NCI-H2107 treated with DMSO at 0.1 percent for 48 hours (cell line): Measurements from ENCODE around the gene FBP1.
"Not testable (repeated sequence)": the region's sequence is repeated elsewhere in the genome, so short reads cannot be mapped to it uniquely, and the experiment has no call there.

Experiments
- DNase-seq: peaks from one replicate; lab custom pipeline; 2025; ENCODE audit not compliant: unreplicated experiment; lab: John Stamatoyannopoulos, UW

FBP1 gene

GRCh38 chr9:94622087-94622800 lies 17.1 kb downstream of the FBP1 start:
- no peak for DNase-seq

- DNase-seq: no peak
These were observed 20.3 kb downstream of the FBP1 start for GRCh38 chr9:94619026-94619425.

- DNase-seq: no peak
These were observed 26.3 kb downstream of the FBP1 start for GRCh38 chr9:94613003-94613402.

- DNase-seq: no peak
These were observed 27.2 kb downstream of the FBP1 start for GRCh38 chr9:94612071-94612470.

GRCh38 chr9:94611638-94612068 lies 27.7 kb downstream of the FBP1 start:
- DNase-seq: peak; percentile 46

GRCh38 chr9:94610181-94610606 lies 29.1 kb downstream of the FBP1 start:
- no peak for DNase-seq

DNA sequence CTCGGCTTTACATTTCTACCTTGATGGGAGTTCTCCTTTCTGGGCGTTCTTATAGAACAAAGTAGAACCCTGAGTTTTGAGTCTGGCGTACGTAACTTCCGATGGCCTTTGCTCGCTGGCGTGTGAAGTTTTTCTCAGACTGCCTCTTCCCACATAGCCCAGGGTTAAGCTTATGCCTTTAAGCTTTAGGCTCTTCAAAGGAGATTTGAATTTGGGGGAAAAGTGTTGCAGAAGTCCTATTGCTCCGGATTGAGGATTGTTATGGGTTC lies 32.0 kb downstream of the FBP1 start:
- DNase-seq: no peak

- DNase-seq: no peak
These were observed 32.5 kb downstream of the FBP1 start for GRCh38 chr9:94606646-94607422.

- peak; percentile 37 for DNase-seq
These were observed 35.8 kb downstream of the FBP1 start for GRCh38 chr9:94603259-94604160.

GRCh38 chr9:94602666-94603065 lies 36.7 kb downstream of the FBP1 start:
- no peak for DNase-seq

DNA sequence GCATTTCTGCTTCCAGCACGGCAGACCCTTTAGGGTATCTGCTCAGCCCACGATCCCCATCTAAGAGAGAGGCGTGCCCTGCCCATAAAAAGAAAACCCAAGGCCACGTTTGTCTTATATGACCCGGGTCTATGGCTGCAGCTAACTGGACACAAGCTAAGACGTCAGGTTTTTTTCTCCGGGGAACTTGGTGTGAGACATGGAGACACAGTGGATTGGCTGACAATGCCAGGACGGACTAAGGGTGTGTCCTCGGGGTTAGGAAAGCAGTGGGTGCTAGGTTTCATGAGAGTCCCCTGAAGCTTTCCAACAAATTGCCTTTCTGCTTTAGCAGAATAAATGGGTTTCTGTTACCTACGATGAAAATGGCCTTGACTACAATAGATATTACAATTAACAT lies 38.6 kb downstream of the FBP1 start:
- no peak for DNase-seq

GRCh38 chr9:94600258-94600657 lies 39.1 kb downstream of the FBP1 start:
- DNase-seq: no peak

DNA sequence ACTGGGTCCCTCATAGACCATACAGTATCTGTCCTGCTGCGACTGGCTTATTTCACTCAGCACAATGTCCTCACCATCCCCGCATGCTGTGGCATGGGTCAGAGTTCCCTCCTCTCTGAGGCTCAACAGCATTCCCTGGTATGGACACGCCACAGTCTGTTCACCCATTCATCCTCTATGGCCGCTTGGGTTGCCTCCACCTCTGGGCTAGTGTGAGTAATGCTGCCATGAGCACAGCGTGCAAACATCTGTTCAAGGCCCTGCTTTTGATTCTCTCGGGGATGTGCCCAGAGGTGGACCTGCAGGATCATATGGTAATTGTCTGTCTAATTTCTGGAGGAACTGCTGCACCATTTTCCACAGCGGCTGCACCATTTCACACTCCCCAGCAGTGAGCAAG lies 40.2 kb downstream of the FBP1 start:
- DNase-seq: no peak

DNA sequence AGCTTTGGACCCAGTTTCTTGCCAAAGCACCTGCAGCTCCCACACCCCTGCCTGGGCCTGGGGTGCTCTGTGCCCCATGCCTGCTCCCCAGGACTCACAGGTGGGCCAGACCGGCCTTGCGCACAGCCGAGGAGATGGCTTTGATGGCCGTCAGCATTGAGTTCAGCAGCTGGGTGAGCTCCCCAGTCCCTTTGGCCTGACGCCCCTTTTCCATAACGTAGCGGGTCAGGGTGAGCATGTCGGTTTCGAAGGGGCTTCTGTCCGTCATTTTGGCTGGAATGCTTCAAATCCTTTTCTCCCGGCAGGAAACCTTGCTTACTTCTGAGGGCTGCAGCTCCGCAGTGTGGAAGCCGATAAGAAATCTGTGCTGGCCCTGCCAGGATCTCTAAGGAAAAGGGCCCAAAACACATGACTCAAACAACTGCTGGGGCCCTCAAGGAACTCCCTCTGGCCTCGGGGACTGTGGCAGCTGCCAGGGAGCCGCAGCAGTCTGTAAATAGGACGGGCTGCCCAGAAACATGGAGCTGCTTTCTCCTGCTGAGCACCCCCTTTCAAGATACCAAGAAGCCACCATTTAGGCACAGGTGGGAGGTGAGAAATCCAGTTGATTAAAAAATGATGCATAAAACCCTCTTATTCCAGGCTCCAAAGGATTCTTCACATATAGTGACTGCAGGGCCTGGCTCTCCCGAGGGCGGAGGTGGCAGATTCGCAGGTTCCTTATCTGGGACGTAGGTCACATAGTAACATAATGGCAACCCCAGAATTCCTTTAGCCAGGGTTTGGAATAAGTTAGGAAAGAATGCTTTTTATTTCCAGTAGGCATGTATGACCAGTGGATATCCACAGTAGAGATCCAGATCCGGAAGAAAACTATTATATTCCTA lies 45.6 kb downstream of the FBP1 start, which contains the start of gene FBP2:
Gene FBP2 (minus strand): TSS at position 366 of the 887 bp plus-strand sequence. CDS start 98 bp downstream, at position 268.
- no peak for DNase-seq

DNA sequence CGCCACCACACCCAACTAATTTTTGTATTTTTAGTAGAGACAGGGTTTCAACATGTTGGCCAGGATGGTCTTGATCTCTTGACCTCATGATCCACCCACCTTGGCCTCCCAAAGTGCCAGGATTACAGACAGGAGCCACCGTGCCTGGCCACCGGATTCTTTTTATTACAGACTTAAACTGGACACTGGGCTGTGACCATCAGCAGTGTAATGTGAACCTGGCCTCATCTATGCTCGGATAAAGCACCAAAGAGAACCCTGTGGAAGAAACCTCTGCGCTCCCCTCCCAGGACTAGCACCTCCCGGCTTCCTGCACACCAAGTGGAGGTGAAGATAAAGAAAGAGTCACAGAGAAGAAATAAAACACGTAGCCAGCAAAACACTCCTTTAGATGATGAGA lies 46.6 kb downstream of the FBP1 start:
- DNase-seq: not testable (repeated sequence)

DNA sequence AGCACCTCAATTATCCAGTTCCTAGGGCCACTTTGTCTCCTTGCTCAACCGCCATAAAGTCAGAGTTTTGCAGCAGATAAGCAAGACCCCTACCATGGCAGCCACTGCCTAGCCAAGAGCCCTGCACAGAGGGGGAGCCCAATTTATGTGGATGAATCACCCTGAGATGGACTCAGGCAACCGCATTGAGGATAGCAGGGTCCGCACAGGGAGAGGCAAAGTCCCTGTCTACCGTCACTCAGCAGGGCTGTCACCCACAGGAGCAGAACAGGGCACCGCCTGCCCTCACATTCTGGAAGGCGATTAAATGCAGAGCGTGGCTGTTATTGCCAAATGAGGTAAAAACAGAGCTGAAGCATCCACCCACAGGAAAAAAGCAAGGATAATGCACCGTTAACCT lies 47.4 kb downstream of the FBP1 start:
- DNase-seq: no peak

DNA sequence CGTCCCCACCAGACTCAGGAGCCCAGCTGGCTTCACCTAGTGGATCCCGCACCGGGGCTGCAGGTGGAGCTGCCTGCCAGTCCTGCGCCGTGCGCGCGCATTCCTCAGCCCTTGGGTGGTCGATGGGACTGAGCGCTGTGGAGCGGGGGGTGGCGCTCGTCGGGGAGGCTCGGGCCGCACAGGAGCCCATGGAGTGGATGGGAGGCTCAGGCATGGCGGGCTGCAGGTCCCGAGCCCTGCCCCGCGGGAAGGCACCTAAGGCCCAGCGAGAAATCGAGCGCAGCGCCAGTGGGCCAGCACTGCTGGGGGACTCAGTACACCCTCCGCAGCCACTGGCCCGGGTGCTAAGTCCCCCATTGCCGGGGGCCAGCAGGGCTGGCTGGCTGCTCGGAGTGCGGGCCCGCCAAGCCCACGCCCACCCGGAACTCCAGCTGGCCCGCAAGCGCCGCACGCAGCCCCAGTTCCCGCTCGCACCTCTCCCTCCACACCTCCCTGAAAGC lies 48.2 kb downstream of the FBP1 start:
- DNase-seq: not testable (repeated sequence)

GRCh38 chr9:94588681-94589080 lies 50.6 kb downstream of the FBP1 start:
- no peak for DNase-seq

DNA sequence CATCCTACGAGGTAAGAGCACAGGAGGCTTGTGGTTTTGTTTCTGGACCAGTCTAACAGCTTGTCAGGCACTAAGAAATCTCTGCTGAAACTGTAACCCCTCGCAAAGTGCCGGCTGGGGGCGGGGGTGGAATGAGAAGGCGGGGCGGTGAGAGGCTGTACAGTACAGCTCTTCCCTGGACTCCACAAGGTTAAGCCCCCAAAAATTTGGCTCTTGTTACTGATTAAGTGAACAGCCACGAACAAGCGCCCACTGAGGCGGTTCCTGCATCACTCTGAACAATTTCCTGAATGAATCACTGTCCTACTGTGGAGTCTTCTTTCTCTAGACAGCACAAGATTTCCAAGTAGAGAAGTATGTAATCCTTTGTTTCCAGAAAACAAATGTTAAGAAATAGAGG lies 52.5 kb downstream of the FBP1 start:
- no peak for DNase-seq

DNA sequence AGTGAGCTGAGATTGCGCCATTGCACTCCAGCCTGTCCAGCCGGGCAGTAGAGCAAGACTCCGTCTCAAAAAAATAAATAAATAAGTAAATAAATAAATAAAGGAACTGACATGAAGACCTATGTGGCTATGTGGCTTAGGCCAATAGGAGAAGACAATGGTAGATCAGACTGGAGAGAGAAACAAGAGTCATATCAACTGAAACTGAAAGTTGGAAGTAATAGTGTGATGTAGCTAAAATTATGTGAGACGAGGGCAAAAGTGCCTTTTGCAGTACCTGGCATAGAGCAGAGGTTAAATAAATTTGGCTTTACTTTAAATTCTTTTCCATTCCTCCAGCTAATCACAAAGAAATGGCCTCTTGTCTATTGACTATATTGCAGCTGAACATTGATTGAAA lies 53.0 kb downstream of the FBP1 start:
- DNase-seq: no peak
